HEK293T (cell line): Measurements from ENCODE around the gene ERCC1.

Experiments
- BHLHE40 ChIP-seq: fragments of 450-650 bp; IDR thresholded peaks from 2 replicates; pipeline ENCODE4 v1.6.1; 2016; ENCODE audit warnings: mild to moderate bottlenecking, moderate library complexity, borderline replicate concordance
- FOXA1 ChIP-seq: fragments of 450-650 bp; IDR thresholded peaks from 2 replicates; pipeline ENCODE4 v1.6.1; 2016; ENCODE audit warnings: mild to moderate bottlenecking
- SP1 ChIP-seq: fragments of 450-650 bp; IDR thresholded peaks from 2 replicates; pipeline ENCODE4 v1.6.1; 2017
- SUZ12 ChIP-seq: fragments of 450-650 bp; IDR thresholded peaks from 2 replicates; pipeline ENCODE4 v1.6.1; 2016; ENCODE audit warnings: mild to moderate bottlenecking
- TARDBP ChIP-seq: fragments of 450-650 bp; IDR thresholded peaks from 2 replicates; pipeline ENCODE4 v1.6.1; 2016

DNA sequence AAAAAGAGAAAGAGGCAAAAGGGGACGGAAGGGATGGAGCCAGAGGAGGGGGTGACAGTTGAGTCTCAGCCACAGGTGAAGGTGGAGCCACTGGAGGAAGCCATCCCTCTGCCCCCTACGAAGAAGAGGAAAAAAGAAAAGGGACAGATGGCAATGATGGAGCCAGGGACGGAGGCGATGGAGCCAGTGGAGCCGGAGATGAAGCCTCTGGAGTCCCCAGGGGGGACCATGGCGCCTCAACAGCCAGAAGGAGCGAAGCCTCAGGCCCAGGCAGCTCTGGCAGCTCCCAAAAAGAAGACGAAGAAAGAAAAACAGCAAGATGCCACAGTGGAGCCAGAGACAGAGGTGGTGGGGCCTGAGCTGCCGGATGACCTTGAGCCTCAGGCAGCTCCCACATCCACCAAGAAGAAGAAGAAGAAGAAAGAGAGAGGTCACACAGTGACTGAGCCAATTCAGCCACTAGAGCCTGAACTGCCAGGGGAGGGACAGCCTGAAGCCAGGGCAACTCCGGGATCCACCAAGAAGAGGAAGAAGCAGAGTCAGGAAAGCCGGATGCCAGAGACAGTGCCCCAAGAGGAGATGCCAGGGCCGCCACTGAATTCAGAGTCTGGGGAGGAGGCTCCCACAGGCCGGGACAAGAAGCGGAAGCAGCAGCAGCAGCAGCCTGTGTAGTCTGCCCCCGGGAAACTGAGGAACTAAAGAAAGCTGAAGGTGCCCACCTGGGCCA lies 14.7 kb downstream of the ERCC1 start:
- no peak for TF ChIP-seq SP1
- TF ChIP-seq BHLHE40 = no peak
- no peak for TF ChIP-seq TARDBP
- TF ChIP-seq FOXA1 = no peak
- no peak for TF ChIP-seq SUZ12
